HG03520 (cell line): ENCODE measurements around the gene MAEA.
"Not testable (repeated sequence)": the region's sequence is repeated elsewhere in the genome, so short reads cannot be mapped to it uniquely, and the experiment has no call there.

Experiments
- ATAC-seq: cut with Tn5 transposase; IDR thresholded peaks from one replicate; pipeline ENCODE4 v1.9.1; 2021; ENCODE audit warnings: mild to moderate bottlenecking, moderate library complexity; ENCODE audit not compliant: unreplicated experiment

The MAEA gene

DNA sequence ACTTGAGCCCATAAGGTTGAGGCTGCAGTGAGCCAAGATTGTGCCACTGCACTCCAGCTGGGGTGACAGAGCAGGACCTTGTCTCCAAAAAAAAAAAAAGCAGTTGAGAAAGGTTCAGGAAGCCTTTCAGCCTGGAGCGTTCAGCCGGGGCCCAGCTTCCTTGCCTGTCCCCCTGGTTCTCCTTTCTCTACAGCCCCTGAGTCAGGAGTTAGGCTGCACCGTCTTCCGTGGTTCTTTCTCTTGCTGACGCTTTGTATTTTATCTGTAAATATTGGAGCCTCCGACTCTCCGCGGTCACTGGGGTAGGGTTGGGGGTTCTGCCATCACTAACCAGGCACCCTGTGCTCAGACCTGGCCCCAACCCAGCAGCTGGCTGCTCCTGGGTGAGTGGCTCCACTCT, 43.6 kb downstream of the MAEA start:
- ATAC-seq: no peak

DNA sequence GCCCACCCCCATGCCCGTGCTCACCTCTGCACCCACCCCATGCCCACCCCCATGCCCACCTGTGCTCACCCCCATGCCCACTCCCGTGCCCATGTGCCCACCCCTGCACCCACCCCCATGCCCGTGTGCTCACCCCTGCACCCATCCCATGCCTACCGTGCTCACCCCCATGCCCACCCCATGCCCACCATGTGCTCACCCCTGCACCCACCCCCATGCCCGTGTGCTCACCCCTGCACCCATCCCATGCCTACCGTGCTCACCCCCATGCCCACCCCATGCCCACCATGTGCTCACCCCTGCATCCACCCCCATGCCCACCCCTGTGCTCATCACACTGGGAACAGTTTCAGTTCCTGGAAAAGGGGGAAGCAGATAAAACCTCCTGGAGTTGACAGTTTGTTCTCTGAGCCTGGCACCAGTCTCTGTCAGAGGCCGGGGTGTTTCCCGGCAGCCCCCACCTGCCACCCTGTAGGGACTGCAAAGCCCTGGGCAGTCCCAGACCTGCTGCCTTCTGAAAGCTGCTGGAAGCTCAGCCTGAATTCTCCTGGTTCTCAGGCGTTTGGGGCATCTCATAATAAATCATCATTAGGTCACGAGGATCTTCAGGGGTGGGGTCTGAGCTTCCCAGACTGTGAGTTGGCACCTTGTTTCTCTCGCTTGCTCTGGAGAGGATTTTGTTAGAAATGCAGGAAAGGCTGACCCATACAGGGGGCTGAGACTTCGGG, 44.3 kb downstream of the MAEA start:
- ATAC-seq: not testable (repeated sequence)

DNA sequence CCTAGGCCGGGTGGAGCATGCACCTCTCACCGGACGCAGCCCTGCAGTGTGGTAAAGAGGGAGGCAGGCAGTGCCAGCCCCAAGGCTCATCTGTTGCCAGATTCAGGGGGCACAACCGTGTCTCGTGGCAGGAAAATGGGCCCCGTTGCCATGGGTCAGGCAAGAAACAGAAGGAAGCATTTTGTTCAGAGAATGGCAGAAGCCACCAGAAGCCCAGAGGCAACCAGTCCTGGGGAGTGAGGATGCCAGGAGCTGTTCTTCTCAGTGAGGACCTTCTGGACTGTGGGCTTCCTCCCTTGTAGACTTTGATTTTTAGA, 44.8 kb downstream of the MAEA start:
- no peak for ATAC-seq

- not testable (repeated sequence) for ATAC-seq
Observed at GRCh38 chr4:1335193-1335883, 45.6 kb downstream of the MAEA start.

- ATAC-seq: no peak
Observed at GRCh38 chr4:1336088-1336491, 46.4 kb downstream of the MAEA start.

- ATAC-seq: no peak
Observed at GRCh38 chr4:1337376-1337831, 47.7 kb downstream of the MAEA start.

DNA sequence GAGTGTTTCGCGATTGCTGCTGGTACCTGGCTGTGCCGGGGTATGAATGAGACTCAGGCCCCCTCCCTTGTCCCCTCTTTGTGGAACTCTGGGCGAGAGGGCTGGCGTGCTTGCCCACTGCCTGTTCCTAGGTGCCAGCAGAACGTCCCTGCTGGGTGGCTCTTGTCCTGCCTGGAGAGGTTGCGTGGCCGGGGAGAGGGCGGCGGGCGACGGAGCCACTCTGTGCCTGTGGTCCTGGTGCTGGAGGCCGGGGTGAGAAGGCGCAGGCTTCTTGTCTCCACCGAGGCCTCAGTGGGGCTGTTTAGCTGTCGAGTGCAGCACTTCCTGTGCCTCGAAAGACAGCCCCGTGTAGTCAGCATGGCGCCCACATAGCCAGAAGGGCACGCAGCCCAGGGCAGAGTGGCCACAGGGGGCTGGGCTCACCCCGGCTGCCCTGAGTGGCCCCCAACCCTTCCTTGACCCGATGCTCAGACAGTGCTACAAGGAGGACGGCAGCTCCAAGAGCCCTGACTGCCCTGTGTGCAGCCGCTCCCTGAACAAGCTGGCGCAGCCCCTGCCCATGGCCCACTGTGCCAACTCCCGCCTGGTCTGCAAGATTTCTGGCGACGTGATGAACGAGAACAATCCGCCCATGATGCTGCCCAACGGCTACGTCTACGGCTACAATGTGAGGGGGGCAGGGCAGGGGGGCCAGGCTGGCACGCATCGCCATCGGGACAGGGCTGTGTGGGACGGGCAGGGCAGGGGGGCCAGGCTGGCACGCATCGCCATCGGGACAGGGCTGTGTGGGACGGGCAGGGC, 48.5 kb downstream of the MAEA start:
- no peak for ATAC-seq

DNA sequence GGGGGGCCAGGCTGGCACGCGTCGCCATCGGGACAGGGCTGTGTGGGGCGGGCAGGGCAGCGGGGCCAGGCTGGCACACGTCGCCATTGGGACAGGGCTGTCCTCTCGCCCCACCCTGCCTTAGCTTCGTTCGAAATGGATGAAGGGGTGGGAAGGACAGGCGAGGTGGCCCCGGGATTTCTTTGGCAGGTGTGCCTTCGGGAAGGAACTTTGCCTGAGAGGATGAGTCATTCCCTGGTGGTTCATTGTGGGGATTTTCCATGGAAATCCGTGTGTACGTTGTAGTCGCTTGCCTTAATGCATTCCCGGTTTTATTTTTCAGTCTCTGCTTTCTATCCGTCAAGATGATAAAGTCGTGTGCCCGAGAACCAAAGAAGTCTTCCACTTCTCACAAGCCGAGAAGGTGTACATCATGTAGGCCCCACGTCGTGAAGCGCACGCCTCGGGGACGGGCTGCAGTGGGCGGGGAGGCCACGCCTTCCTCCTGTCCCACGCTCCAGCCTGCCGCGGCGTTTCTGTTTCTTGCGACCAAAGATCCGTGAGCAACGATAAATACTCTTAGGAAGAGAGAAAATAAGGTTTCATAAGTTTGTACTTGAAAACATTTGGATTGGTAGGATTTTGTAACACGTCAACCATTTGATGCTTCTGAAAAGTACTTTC, 49.2 kb downstream of the MAEA start:
- no peak for ATAC-seq

- ATAC-seq: no peak
Observed at GRCh38 chr4:1339489-1339888, 49.8 kb downstream of the MAEA start.

DNA sequence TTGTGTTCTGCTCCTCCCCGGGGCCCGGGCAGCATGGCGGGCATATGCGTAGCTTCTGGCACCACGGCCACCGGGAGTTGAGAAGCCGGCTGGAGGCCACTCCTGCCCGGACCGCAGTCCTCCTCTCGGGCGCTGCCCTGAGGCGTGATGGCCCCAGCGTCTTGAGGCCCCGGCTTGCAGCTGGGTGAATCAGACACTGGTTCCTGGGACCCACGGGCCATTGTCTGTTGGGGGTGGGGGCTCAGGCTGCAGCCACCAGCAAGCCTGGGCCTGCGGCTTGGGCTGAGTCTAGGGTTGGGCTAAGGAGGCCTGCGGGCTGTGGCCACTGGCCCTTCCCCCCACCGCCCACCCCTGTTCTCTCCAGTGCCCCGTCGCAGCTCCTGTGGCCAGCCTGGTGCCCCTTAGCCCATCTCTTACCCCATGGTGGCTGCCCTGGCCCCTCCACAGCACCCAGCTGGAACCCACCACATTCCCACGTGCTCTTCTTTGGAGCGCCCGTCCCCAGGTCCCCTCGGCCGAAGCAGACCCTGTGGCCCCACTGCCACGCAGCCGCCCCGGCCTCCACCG, 50.6 kb downstream of the MAEA start:
- no peak for ATAC-seq

DNA sequence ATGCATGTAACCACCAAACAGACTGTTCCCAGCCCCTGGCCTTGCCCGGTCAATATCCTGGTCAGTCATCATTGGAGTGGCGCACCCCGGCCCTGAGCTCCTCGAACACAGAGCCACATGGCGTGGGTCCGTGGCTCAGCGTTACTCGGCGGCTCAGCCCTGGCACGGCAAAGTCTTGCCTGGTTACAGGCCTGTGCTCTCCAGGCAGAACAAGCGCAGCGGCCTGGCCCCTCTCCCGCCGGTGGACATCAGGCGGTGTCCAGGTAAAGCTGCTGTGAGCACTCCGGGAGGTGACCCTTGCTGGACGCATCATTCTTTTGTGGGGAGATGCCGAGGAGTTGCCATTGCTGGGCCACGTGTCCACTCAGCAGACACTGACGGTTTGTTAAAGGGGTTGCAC, 51.2 kb downstream of the MAEA start:
- ATAC-seq: no peak

DNA sequence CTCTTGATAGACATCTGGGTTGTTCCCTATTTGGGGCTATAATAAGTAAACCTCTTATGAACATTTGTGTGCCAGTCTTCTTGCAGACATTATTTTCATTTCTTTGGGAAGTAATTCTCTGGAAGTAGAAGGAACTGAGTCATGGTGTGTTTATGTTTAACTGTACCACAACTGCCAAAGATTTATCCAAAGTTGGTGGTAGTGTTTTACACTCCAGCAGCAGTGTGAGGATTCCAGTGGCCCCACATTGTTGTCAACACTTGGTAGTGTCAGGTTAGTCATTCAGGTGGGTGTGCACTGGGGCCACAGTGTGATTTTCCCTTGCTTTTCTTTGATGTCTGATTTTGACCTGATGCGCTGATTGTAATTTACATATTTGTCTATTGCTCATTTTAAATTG, 52.3 kb downstream of the MAEA start:
- ATAC-seq: no peak

- ATAC-seq: no peak
Observed at GRCh38 chr4:1344696-1345095, 55.0 kb downstream of the MAEA start.

GRCh38 chr4:1345903-1346780, 56.5 kb downstream of the MAEA start:
- no peak for ATAC-seq

DNA sequence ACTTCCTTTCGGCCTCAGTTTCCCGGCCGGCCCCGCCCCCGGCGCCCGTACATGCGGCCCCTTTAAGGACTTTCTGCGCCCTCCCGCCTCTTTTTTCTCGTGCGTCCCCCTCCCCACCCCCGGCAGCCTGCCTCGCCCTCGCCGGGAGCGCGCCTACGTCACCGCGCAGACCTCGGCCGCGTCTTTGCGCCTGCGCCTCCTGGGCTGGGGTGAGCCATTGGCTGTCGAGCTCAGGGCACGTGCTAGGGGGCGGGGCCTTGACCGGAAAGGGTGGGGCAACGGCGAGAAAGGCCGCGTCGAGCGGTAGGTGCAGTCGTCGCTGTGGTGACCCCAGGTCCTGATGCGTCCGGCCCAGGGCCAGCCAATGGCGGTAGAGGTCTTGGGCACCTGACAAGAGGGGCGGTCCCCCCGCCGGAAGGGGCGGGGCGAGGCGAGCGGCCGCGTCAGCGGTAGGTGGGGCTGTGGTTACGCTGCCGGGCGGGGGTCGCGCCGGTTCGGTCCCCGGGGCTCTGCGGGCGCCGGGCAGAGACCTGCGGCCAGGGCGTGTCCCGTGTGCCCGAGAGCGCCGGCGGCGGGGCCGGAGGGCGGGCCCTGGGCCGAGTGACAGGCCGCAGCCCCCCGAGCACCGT, 57.2 kb downstream of the MAEA start, which contains the start of gene UVSSA:
Gene UVSSA, plus strand, starts transcription at position 428 of the 629 bp plus-strand sequence. CDS start 884 bp downstream, outside the sequence.
- peak; percentile 92 for ATAC-seq

- ATAC-seq: peak; percentile 27
Observed at GRCh38 chr4:1347410-1347864, 57.7 kb downstream of the MAEA start.

- no peak for ATAC-seq
Observed at GRCh38 chr4:1348014-1348513, 58.4 kb downstream of the MAEA start.

DNA sequence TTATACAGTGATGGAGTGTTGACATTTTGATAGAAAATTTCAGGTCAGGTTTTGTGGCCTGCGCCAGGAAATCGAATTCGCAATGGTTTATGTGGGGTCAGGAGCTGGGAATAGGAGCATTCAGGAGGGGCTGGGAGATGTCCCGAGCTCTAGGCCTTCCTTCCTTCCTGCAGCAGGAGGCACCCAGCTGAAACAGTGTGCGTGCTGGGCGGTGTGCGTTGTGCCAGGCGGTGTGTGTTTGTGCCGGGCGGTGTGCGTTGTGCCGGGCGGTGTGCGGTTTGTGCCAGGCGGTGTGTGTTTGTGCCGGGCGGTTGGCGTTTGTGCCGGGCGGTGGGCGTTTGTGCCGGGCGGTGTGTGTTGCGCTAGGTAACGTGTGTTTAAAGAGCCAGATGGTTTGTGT, 59.1 kb downstream of the MAEA start:
- ATAC-seq: no peak
